Chondrocyte (in vitro differentiated cells): ENCODE measurements around the gene LAMC3. TPM values are rescaled to one million over a fixed set of nuclear protein-coding genes. Genes with fewer than 3 reads are reported as not detected.

Experiments used
- DNase-seq: peaks from one replicate; pipeline ENCODE4 v3.0.0; 2021; ENCODE audit warnings: mixed read lengths, low spot score
- H3K27ac Mint-ChIP-seq: one replicate; pipeline ENCODE4 v1.8.0; 2021; ENCODE audit warnings: mild to moderate bottlenecking, moderate library complexity, mixed read lengths; ENCODE audit not compliant: unreplicated experiment
- H3K27me3 Mint-ChIP-seq: 2 replicates; pipeline ENCODE4 v1.8.0; 2021; ENCODE audit warnings: low read depth, mixed read lengths
- H3K36me3 Mint-ChIP-seq: 2 replicates; pipeline ENCODE4 v1.8.0; 2021; ENCODE audit warnings: low read depth, mixed read lengths
- H3K4me1 Mint-ChIP-seq: 2 replicates; pipeline ENCODE4 v1.8.0; 2021; ENCODE audit warnings: low read depth, mild to moderate bottlenecking, mixed read lengths
- H3K4me3 Mint-ChIP-seq: one replicate; pipeline ENCODE4 v1.8.0; 2021; ENCODE audit warnings: mild to moderate bottlenecking, moderate library complexity, mixed read lengths; ENCODE audit not compliant: unreplicated experiment
- H3K9me3 Mint-ChIP-seq: 2 replicates; pipeline ENCODE4 v1.8.0; 2021; ENCODE audit warnings: low read depth, mixed read lengths
- total RNA-seq: library from RNA; stranded (reverse); gene quantifications from 3 replicates; pipeline ENCODE4 v1.2.1, GENCODE V29; 2021
- TF ChIP-seq, protein P1 (sequence below): fragments of 200-600 bp; sonication (generic); IDR thresholded peaks from 2 replicates; pipeline ENCODE4 v1.5.0; 2021; ENCODE audit warnings: antibody characterized with exemption, mild to moderate bottlenecking, moderate library complexity

The LAMC3 gene
- total RNA-seq, 1 donor from 2014 or later, result 1.2 TPM

DNA sequence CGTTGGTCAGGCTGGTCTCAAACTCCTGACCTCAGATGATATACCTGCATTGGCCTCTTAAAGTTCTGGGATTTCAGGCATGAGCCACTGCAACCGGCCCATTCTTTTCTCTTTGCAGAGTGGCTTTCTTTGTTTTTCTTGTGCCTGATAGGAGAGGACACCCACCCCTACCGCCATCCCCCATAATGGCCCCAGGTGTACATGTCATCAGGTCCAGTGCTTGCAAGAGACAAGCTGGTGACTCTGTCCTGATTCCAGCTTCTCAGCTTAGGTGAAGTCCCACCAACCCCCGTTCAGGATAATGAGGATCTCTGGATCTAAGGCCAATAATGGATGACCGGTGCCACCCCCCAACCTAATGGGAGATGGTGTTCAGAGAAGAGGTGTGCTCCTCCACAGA is 85.0 kb downstream of the LAMC3 start:
- Mint-ChIP-seq H3K27me3 (peaks cover 6% of the 10 kb centered on the region), H3K27ac (no peak overlapping the region), H3K4me3 (no peak overlapping the region), H3K9me3 (no peaks in the 10 kb centered on the region), H3K36me3 (no peaks in the 10 kb centered on the region), H3K4me1 (peaks cover 27% of the 10 kb centered on the region)
- TF ChIP-seq, protein P1, sequence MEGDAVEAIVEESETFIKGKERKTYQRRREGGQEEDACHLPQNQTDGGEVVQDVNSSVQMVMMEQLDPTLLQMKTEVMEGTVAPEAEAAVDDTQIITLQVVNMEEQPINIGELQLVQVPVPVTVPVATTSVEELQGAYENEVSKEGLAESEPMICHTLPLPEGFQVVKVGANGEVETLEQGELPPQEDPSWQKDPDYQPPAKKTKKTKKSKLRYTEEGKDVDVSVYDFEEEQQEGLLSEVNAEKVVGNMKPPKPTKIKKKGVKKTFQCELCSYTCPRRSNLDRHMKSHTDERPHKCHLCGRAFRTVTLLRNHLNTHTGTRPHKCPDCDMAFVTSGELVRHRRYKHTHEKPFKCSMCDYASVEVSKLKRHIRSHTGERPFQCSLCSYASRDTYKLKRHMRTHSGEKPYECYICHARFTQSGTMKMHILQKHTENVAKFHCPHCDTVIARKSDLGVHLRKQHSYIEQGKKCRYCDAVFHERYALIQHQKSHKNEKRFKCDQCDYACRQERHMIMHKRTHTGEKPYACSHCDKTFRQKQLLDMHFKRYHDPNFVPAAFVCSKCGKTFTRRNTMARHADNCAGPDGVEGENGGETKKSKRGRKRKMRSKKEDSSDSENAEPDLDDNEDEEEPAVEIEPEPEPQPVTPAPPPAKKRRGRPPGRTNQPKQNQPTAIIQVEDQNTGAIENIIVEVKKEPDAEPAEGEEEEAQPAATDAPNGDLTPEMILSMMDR, result no peak
- DNase-seq, result no peak

DNA sequence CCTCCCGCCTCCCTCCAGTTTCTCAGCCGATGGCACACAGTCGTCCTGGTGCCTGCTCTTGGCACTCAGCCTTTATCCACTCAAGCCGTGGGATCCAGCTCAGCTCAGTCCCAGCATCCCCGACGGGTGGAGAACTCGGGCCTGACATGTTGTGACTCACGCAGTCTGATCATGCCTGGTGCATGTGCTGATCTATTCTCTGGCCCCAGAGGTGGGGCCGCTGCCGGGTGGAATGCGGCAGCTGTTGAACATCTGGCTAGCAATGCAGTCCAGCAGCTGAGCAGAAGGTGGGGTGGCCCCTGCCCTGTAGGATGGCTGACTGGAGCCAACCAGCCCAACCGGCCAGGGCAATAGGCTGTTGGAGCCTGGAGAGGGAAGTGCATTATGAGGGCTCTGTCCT is 85.6 kb downstream of the LAMC3 start:
- no peaks in the 10 kb centered on the region for H3K36me3 Mint-ChIP-seq

DNA sequence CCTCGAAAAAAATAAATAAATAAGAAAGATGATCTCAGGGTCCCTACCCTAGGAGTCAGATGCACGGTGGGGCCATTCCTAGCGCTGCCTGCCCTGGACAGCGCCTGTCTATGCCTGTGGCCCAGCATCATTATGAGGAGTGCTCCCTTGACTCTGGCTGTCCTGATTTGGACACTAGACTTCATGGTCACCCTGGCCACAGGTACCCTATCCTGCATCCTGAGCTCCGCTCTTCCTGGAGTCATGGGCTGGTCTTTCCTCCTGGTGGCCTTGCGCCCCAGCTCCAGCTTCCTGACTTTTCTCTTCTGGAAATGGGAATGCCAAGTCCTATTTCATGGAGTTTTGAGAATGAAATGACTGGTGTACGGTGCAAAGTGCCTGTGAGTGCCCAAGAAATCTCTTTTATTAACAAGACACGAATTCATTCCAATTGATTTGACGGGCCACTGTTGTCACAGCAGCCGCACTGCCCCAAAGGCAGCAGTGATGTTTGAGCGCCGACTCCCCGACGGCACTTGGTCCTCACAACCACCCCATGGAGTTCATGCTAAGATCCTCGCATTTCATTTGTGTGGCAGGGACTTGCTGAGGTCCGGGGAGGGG is 86.8 kb downstream of the LAMC3 start:
- H3K4me3 Mint-ChIP-seq, result peak overlapping the region; percentile 69
- no peak overlapping the region for H3K27ac Mint-ChIP-seq
- TF ChIP-seq, protein P1, result no peak
- no peak for DNase-seq
- peaks cover 6% of the 10 kb centered on the region for H3K27me3 Mint-ChIP-seq
- H3K9me3 Mint-ChIP-seq, result no peaks in the 10 kb centered on the region
- H3K4me1 Mint-ChIP-seq, result peaks cover 41% of the 10 kb centered on the region
- no peaks in the 10 kb centered on the region for H3K36me3 Mint-ChIP-seq

More for the DNA sequence above, 85.6 kb downstream of the LAMC3 start:
- Mint-ChIP-seq H3K4me3 (no peak overlapping the region), H3K9me3 (no peaks in the 10 kb centered on the region), H3K27me3 (peaks cover 6% of the 10 kb centered on the region), H3K27ac (no peak overlapping the region), H3K4me1 (peaks cover 30% of the 10 kb centered on the region)
- no peak for DNase-seq
- TF ChIP-seq, protein P1, result no peak

DNA sequence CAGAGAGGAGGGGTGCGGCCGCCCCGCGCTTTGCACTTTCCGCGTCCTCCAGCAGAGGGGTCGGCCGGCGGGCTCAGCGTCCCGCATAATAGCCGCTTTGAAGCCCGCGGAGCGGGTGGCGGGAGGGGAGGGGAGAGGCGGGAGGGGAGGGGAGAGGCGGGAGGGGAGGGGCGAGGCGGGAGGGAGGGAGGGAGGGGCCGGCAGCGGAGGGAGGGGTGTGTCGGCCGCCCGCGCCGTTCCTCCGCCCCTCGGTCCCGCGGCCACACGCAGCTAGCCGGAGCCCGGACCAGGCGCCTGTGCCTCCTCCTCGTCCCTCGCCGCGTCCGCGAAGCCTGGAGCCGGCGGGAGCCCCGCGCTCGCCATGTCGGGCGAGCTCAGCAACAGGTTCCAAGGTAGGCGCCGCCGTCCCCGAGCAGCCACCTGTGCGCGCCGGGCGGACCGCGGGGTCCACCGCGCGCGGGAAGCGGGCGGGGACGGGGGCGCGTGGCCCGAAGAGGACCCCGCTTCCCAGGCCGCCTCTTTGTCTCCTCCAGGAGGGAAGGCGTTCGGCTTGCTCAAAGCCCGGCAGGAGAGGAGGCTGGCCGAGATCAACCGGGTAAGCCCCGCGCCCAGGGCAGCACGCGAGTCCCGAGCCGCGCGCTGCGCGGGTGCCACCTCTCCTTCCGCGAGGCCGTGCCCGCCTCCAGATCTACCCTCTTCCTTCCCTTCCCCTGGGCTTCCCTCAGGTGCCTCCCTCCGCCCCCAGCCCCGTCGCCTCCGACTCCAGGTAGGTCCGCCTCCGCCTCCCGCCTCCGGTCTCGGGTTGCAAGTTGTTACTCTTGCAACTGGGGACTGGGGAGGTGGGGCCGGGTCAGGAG is 87.5 kb downstream of the LAMC3 start, which contains the start of gene AIF1L:
AIF1L (plus strand) TSS at position 263 of the 857 bp plus-strand sequence; CDS start at position 362, 99 bp downstream.
- H3K27ac Mint-ChIP-seq, result no peak within 1 kb of the TSS
- H3K27me3 Mint-ChIP-seq, result peaks cover 6% of the 10 kb centered on the region
- DNase-seq, result no peak
- H3K36me3 Mint-ChIP-seq, result no peaks in the 10 kb centered on the region
- H3K4me1 Mint-ChIP-seq, result peaks cover 44% of the 10 kb centered on the region
- no peaks in the 10 kb centered on the region for H3K9me3 Mint-ChIP-seq
- peak within 1 kb of the TSS; percentile 71 for H3K4me3 Mint-ChIP-seq
- TF ChIP-seq, protein P1, result peak; percentile 46

DNA sequence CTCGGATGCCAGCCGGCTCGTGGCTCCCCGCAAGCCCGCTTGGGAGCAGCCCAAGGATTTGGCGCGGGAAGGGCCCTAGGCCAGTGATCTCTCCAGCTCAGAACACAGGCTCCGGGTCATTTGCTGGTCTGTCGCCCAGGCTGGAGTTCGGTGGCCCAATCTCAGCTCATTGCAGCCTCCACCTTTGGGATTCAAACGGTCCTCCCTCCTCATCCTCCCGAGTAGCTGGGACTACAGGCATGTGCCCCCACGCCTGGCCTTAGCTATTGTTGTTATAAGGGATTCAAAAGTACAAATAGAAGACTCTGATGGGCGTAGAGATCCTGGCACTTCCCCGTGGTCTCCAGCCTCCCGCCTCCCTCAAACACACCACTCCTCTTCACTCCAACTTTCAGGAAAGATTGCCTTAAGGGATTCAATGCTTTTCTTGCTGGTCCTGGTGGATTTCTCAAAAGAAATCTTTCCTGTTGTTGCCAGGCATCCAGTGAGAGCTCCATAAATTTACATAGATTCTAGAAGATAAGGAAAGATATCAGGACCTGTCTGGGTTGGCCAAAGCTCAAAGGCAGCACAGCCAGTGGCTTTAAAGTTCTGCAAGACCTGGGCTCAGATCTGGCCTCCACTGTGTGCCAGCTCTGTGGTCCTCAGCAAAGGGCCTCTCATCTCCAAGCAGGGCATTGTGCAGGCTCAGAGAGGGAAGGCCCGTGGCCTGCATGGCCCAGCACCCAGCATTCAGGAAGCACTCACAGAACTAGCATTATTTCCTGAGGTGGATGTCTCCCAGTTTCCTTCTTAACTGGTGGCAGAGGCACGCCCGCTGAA is 88.4 kb downstream of the LAMC3 start:
- TF ChIP-seq, protein P1, result no peak
- H3K4me1 Mint-ChIP-seq, result peaks cover 46% of the 10 kb centered on the region
- no peak for DNase-seq
- H3K27ac Mint-ChIP-seq, result peak overlapping the region; percentile 32
- H3K4me3 Mint-ChIP-seq, result peak overlapping the region; percentile 71
- H3K9me3 Mint-ChIP-seq, result no peaks in the 10 kb centered on the region
- H3K27me3 Mint-ChIP-seq, result peaks cover 6% of the 10 kb centered on the region
- H3K36me3 Mint-ChIP-seq, result no peaks in the 10 kb centered on the region
